HepG2 (cell line): Measurements from ENCODE around the gene TMEM154. TPM values are rescaled to one million over a fixed set of nuclear protein-coding genes. Genes with fewer than 3 reads are reported as not detected.

Experiments
- ATAC-seq: fragments of 200-7000 bp; cut with Tn5 transposase; 3 replicates; pipeline ENCODE4 v1.9.1; 2020; ENCODE audit warnings: mild to moderate bottlenecking, moderate library complexity
- BruUV-seq: library from RNA; stranded (reverse); fragments of 400-500 nt; replicated peaks from 2 replicates; lab custom pipeline; 2021; lab: Mats Ljungman, UMichigan
- CTCF ChIA-PET: fragments of 300-600 bp; formaldehyde crosslinking; extraction: SDS; loops from one replicate; lab custom pipeline; 2021; ENCODE audit warnings: low total read pairs, inconsistent platforms, low intra/inter-chr PET ratio; lab: Yijun Ruan, JAX
- POLR2A ChIA-PET: fragments of 350-600 bp; sonication (Branson Sonifier 250); formaldehyde crosslinking; loops from one replicate; lab custom pipeline; 2020; ENCODE audit warnings: antibody characterized with exemption, inconsistent platforms; lab: Yijun Ruan, JAX
- DNase-seq: peaks from one replicate; pipeline ENCODE4 v3.0.0-alpha.2; 2015; ENCODE audit warnings: low spot score
- FAIRE-seq: peaks from 3 replicates; lab custom pipeline; 2011; peaks lifted over from hg19 to GRCh38; lab: Jason Lieb, UNC
- H2AFZ ChIP-seq: one replicate; pipeline ENCODE4 v1.6.1; 2011; ENCODE audit warnings: low read length, inconsistent platforms
- H3K27ac ChIP-seq: fragments of 300-600 bp; 3 replicates; pipeline ENCODE4 v1.8.0; 2011; ENCODE audit warnings: mixed run types, mild to moderate bottlenecking, mixed read lengths, low read length, inconsistent platforms; ENCODE audit not compliant: insufficient read depth; ENCODE audit errors: extremely low read length
- H3K27me3 ChIP-seq, 2 experiments: fragments of 200-600 bp in 1 of 2; 2 replicates in 1 of 2; 3 replicates in 1 of 2; pipeline versions ENCODE4 v1.6.0 to v1.8.0; 2011; ENCODE audit warnings: low read length in 2 of 2, mild to moderate bottlenecking in 2 of 2, moderate library complexity in 2 of 2, inconsistent platforms in 1 of 2; ENCODE audit not compliant: insufficient read depth in 2 of 2, control insufficient read depth in 1 of 2
- H3K36me3 ChIP-seq, 2 experiments: fragments of 200-600 bp in 1 of 2; replicated peaks in 1 of 2; 2 replicates in 1 of 2; 3 replicates in 1 of 2; pipeline versions ENCODE4 v1.5.1 to v1.8.0; 2011; ENCODE audit warnings: low read length in 2 of 2, inconsistent platforms in 1 of 2; ENCODE audit not compliant: insufficient read depth in 2 of 2, control insufficient read depth in 1 of 2
- H3K4me1 ChIP-seq: 2 replicates; pipeline ENCODE4 v1.5.1; 2012; ENCODE audit warnings: low read length, inconsistent platforms; ENCODE audit not compliant: insufficient read depth
- H3K4me2 ChIP-seq: 2 replicates; pipeline ENCODE4 v1.6.0; 2011; ENCODE audit warnings: low read depth, low read length, inconsistent platforms
- H3K4me3 ChIP-seq, 3 experiments: fragments of 200-600 bp in 1 of 3; sonication (generic), shearing (Covaris generic) in 1 of 3; replicated peaks in 1 of 3; 2 replicates each; pipeline ENCODE4 v1.5.1; 2011 to 2016; ENCODE audit warnings: low read length in 3 of 3, inconsistent platforms in 2 of 3, low read depth in 2 of 3, mild to moderate bottlenecking in 2 of 3, control low read depth in 1 of 3, mixed read lengths in 1 of 3; ENCODE audit not compliant: insufficient read depth in 1 of 3
- H3K79me2 ChIP-seq: one replicate; pipeline ENCODE4 v1.6.1; 2011; ENCODE audit warnings: low read length, inconsistent platforms; ENCODE audit not compliant: insufficient read depth
- H3K9ac ChIP-seq: 2 replicates; pipeline ENCODE4 v1.6.0; 2011; ENCODE audit warnings: mild to moderate bottlenecking, low read depth, low read length, inconsistent platforms; ENCODE audit not compliant: insufficient read depth
- H3K9me3 ChIP-seq: 2 replicates; pipeline ENCODE4 v1.5.1; 2012; ENCODE audit warnings: mild to moderate bottlenecking, low read length
- H4K20me1 ChIP-seq: 2 replicates; pipeline ENCODE4 v1.6.0; 2011; ENCODE audit warnings: inconsistent platforms, mild to moderate bottlenecking, low read length, moderate library complexity; ENCODE audit not compliant: insufficient read depth
- PATZ1 ChIP-seq: sonication (generic); formaldehyde crosslinking; IDR thresholded peaks from 2 replicates; pipeline ENCODE4 v1.4.0; 2020; ENCODE audit warnings: missing genetic modification reagents
- STAG1 ChIP-seq: sonication (generic); formaldehyde crosslinking; IDR thresholded peaks from 2 replicates; pipeline ENCODE4 v1.4.0; 2020; ENCODE audit warnings: missing genetic modification reagents
- ZBTB20 ChIP-seq: sonication (generic); formaldehyde crosslinking; IDR thresholded peaks from 2 replicates; pipeline ENCODE4 v1.8.1; 2023; ENCODE audit warnings: missing genetic modification reagents, low read depth, mild to moderate bottlenecking, borderline replicate concordance
- ZNF33B ChIP-seq: sonication (generic); formaldehyde crosslinking; IDR thresholded peaks from 2 replicates; pipeline ENCODE4 v1.5.1; 2020; ENCODE audit warnings: mild to moderate bottlenecking, missing genetic modification reagents
- WGBS: methylation state at CpG from one replicate; pipeline ENCODE4 v1.1.6; 2017; ENCODE audit warnings: low lambda C conversion rate; 5-methylcytosine and 5-hydroxymethylcytosine counted together
- in situ Hi-C: cut with HindIII; loops from 2 replicates; pipeline ENCODE4 v1.10.0; 2017; ENCODE audit warnings: low pct_unique_long_range_greater_than_20kb; ENCODE audit not compliant: extremely low pct_ligation_motif_present
- intact Hi-C: fragments of 100-400 bp; cut with micrococcal nuclease; formaldehyde crosslinking; loops from one replicate; pipeline ENCODE4 v1.10.0; 2022; ENCODE audit not compliant: unreplicated experiment
- polyA plus RNA-seq, 8 experiments: library from polyadenylated mRNA; depleted of rRNA in 3 of 8; stranded (reverse) in 7 of 8; unstranded in 1 of 8; fragments of >200 nt; fragmentation: Illumina TruSeq in 4 of 8; extraction: Trizol in 4 of 8; gene quantifications; 2 replicates each; pipeline versions ENCODE4 v1.2.1 to v1.2.3, GENCODE V29; 2011 to 2016; ENCODE audit warnings: low read depth in 4 of 8, missing spikeins in 1 of 8, mixed read lengths in 1 of 8; ENCODE audit not compliant: insufficient read depth in 1 of 8
- total RNA-seq, 5 experiments: library from RNA; depleted of rRNA; stranded (reverse); fragments of >200 nt; fragmentation: Illumina TruSeq; extraction: Trizol; gene quantifications; 2 replicates each; pipeline ENCODE4 v1.2.3, GENCODE V29; 2016; ENCODE audit warnings: low read depth in 1 of 5
- TF ChIP-seq, protein P1 (sequence below): sonication (generic); formaldehyde crosslinking; IDR thresholded peaks from 2 replicates; pipeline ENCODE4 v1.4.0; 2020; ENCODE audit warnings: missing genetic modification reagents

The TMEM154 gene
- total and polyA plus RNA-seq, 2 of the 13 experiments (the other 11 are each of a cell fraction or from before 2014, with no cell fraction given), result 0.03 TPM; not detected in 1

DNA sequence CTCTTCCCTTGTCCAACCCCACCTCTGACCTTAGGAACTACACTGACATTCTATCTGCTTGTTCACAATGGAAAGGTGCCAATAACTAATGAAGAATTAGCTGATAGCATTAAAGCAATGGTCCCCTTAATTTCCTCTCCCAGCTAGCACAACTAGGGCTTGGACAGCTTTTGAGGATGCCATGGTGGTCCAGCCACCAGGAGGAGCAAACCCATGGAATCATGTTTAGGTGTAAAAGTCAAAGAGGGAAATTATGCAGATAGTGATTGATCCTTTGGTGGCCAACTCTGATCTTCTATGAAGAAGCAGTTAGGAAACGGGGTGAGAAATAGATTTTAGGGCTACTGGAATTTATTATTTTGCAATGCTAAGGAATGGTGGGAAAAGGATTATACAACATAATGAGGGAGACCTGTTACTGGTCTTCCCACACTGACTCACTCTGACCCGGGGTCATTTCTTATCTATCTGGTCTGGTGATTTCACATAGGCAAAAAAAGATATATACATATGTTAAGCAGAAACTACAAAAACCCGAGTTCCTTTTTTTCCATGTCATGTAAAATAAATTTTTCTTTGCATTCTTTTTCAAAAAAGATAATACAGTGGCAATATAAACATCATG is 98.1 kb downstream of the TMEM154 start (continued):
- TF ChIP-seq, protein P1, sequence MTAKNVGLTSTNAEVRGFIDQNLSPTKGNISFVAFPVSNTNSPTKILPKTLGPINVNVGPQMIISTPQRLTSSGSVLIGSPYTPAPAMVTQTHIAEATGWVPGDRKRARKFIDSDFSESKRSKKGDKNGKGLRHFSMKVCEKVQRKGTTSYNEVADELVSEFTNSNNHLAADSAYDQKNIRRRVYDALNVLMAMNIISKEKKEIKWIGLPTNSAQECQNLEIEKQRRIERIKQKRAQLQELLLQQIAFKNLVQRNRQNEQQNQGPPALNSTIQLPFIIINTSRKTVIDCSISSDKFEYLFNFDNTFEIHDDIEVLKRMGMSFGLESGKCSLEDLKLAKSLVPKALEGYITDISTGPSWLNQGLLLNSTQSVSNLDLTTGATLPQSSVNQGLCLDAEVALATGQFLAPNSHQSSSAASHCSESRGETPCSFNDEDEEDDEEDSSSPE (CRISPR knock-in tag), result no peak
- TF ChIP-seq ZBTB20 (CRISPR knock-in tag), result no peak
- TF ChIP-seq STAG1 (CRISPR knock-in tag), result 0 out of 2 replicates have a peak, but pooled peaks have one; percentile 7

DNA sequence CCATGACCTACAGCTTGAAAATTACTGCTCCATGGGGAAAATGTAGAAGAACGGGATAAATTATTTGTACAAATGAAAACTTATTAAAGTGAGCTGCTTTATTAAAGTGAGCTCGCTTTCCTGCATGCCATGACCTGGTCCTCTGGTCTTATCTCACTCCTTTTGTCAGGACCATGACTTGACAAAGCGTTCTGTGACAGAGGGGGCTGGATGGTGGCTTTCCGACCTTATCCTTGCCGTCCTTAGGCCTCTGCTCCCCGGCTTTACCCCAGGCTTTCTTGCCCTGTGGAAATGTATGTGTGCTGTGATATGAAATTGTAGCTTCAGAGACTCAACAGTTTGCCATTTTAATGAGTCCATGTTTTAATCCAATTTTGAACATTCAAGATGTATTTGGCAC is 99.9 kb downstream of the TMEM154 start:
- DNase-seq (no peak), ATAC-seq (no peak), FAIRE-seq (no peak)
- in situ Hi-C loops (no loop called here), intact Hi-C loops (no loop called here)
- peaks cover 4 to 6% of the 10 kb centered on the region in 2 experiments; a peak in 2 of 5 replicates for H3K27me3 ChIP-seq
- no peaks in the 10 kb centered on the region for H3K9me3 ChIP-seq
- CTCF ChIA-PET, result no interaction called here
- no peaks in the 10 kb centered on the region for H4K20me1 ChIP-seq
- no peak overlapping the region for H3K4me3 ChIP-seq
- no peak overlapping the region for H2AFZ ChIP-seq
- H3K27ac ChIP-seq, result no peak overlapping the region
- H3K4me2 ChIP-seq, result peak overlapping the region; percentile 66; the same call in 1 of the 2 replicates
- WGBS, result 35% methylated on average over 6 of the region's 6 CpGs
- no peaks in the 10 kb centered on the region for H3K36me3 ChIP-seq
- TF ChIP-seq ZNF33B (CRISPR knock-in tag) (no peak), PATZ1 (CRISPR knock-in tag) (no peak)
- H3K4me1 ChIP-seq, result peaks cover 39% of the 10 kb centered on the region
- BruUV-seq, result no TSS peak
- no peak overlapping the region for H3K9ac ChIP-seq
- H3K79me2 ChIP-seq, result no peaks in the 10 kb centered on the region
- POLR2A ChIA-PET, result no interaction called here
